Ecto neural progenitor cell (in vitro differentiated cells): ENCODE measurements around the gene C6orf132.
A peak's percentile ranks its signal among the peaks of the same experiment; 100 is the strongest.

ENCODE experiments used
- DNase-seq: peaks from one replicate; pipeline ENCODE4 v3.0.0-alpha.2; 2018; ENCODE audit warnings: low spot score

C6orf132 gene

DNA sequence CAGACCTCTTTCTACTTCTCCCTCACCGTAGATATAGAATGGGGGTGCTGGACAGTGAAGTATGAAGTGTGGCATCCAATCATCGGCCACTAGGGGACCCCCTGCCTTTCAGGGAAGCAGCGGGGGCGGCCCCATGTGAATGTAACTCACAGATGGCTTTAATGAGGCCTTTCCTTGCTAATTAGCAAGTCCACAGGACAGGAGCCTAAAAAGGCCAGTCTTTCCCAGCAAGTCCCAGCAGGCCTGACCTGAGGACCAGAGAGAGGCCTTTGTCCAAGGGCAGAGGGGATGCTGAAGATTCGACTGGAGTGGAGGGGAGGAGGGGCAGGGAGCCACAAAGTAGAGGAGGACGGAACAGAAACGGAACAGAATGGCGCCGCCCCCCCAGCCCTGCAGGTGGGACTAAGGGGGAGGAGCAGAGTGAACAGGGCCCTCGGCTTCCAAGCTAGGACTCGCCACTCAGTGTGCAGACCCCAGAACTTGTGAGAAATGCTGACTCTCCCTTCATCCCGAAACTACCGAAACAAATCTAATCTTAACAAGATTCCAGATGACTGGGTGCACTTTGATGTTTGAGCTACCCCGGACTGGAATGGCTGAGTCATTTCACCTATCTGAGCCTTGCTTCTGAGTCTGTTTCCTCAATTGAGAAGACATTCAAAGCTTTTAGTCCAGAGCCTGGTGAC, 5.8 kb downstream of the C6orf132 start:
- peak; percentile 78 for DNase-seq

- DNase-seq: no peak
Measured at GRCh38 chr6:42135722-42136121, 6.7 kb downstream of the C6orf132 start.

GRCh38 chr6:42135161-42135560, 7.3 kb downstream of the C6orf132 start:
- DNase-seq: no peak

GRCh38 chr6:42133926-42134325, 8.5 kb downstream of the C6orf132 start:
- DNase-seq: no peak

DNA sequence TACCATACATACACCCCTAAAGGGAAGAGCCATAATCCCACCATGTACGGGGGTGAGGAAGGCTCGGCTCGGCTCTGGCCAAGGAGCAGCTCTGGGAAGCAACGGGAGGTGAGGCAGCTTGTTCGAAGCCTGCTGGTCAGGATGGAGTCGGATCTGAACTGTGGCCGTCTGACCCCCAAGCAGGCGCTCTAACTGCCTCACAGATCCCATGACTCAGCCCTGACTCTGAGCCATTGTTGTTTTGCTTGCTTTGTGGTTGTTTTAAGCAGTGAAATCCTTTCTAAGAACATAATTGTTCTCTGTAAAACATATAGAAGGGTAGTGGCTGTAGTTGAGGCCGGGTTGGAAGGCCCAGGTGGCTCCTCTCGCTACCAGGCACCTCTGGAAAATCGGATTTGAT, 10.9 kb downstream of the C6orf132 start:
- DNase-seq: no peak

GRCh38 chr6:42129360-42129676, 13.1 kb downstream of the C6orf132 start:
- DNase-seq: no peak

DNA sequence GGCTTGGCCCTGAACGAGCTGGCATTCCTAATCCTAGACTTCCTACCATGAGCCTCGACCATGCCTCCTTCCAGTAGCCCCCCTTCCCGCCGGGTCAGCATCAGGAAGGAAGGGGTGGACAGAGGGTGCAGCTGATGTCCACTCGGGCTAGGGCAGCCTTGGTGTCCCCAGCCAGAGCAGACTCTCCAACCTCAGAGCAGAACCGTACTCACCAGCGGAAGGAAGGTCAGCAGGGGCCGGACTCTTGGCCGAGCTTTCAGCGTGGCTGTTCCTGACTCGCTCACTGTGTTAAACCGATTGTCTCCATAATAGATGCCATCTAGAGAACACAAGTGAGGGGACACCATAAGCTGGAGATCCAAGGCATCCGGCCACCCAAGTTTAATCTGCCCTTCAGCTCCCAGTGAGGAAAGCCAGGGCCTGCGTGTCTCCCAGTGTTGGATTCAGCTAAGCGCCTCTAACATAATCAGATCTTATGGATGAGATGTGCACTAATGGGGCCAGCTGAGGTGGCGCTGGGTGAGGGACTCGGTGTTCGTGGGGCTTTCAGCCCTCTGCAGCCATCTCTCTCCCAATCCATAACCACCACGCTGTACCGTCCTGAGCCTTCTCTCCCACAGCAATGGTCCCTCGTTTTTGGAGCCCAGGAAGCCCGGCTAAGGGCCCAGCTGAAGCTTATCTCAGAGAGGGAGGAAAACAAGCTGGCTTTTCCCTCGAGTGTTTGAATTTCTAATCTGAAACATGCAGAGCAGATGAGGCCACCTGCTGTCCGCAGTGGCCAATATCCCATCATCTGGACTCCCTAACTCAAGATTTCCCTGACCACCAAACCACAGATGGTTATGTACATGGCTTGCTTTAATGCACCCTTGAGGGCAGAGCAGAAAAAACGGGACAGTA, 13.7 kb downstream of the C6orf132 start:
- no peak for DNase-seq

- DNase-seq: no peak
Measured at GRCh38 chr6:42125663-42126062, 16.8 kb downstream of the C6orf132 start.

GRCh38 chr6:42125231-42125630, 17.2 kb downstream of the C6orf132 start:
- DNase-seq: no peak

GRCh38 chr6:42124223-42124836, 18.1 kb downstream of the C6orf132 start:
- DNase-seq: no peak

DNA sequence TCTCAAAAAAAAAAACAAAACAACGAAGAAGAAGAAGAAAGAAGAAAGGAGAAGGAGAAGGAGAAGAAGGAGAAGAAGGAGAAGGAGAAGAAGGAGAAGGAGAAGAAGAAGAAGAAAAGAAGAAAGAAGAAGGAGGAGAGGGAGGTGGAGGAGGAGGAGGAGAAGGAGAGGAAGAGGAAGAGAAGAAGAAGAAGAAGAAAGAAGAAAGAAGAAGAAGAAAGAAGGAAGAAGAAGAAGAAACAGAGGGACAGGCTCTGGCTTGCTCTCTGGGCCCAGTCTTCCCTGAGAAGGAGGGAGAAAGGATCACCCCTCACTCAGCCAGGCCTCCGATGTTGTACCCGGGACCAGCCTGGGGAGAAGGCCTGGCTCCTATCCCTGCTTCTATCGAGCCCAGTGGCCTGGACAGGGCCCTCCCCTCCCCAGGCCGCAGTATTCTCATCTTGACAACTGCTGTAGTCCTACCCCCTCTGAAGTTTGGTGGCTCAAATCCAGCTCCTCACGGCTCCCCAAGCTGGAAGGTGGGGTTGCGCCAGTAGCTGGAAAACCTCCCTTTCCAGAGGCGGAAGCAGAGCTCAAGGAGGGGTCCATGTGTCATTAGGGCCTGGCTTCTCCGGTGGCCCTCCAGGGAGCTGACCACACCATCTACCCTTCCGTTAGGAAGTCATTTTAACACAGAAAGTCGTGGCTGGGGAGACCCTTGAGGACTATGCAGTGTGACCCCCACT, 18.9 kb downstream of the C6orf132 start:
- no peak for DNase-seq

- DNase-seq: no peak
Measured at GRCh38 chr6:42120895-42121865, 21.2 kb downstream of the C6orf132 start.

DNA sequence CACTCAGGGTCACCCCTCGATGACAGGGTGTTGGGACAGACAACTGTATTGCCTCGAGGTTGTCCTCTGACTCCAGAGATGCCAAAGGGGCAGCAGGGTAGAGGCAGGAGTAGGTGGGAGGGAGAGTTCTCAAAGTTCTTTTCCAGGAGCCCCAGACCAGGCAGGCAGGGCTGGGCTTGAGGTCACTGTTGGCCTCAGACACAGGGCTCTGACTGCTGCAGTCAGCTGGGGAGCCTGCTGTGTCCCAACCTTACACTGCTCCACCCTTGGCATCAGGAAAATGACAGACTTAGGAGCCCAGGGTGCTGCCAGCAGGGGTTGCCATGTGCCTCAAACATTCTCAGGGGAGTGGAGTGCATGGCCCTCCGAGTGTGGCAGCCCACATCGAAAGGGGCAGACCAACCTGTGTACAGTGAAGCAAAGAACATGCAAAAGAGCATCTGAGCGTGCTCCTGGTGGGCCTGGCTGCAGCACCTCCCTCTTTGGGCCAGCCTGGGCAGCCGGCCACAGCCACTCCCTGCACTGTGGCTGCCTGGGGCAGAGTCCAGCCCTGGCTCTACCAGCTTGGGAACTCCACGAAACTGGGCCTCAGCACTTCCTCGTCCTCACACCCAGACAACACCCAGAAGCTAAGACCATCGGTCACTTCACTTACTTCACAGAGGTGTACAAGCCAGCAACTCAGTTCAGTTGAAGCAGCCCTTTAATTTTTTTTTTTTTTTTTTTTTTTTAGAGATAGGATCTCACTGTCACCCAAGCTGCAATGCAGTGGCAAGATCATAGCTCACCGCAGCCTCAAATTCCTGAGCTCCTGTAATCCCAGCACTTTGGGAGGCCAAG, 24.0 kb downstream of the C6orf132 start:
- no peak for DNase-seq

- DNase-seq: no peak
Measured at GRCh38 chr6:42117843-42118161, 24.6 kb downstream of the C6orf132 start.

- DNase-seq: no peak
Measured at GRCh38 chr6:42113936-42114636, 28.3 kb downstream of the C6orf132 start.

DNA sequence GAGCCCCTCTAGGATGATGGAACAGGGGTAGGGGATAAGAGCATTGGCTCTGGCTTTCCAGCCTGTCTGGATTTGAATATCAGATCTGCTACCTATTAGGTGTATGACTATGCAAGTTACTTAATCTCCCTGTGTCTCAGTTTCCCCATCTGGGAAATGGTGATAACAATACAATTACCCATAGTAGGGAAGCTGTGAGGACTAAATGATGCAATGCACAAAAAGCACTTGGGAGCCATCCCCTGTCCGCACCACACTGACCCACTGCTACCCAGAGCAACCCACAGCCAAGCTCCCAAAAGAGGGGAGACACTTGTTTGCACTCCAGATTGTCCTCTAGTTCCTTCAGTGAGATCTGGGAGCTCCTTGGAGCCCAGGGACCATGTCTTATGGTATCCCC, 30.1 kb downstream of the C6orf132 start:
- no peak for DNase-seq

DNA sequence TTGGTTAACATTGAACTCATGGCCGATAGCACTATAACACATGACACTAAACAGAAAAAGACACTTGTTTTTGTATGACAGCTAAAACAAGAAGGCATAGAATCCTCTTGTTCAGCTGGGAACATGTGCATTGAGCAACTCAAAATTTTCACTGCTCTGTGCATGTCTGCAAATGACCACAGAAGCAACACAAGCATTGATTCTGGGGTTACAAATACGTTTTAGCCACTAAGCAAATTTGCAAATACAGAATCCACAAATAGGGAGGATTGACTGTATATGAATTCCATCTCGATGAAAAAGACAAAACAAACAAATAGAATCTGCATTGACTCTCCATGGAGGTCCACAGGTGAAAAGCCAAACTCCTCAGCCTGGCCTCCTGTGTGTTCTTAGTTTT, 31.7 kb downstream of the C6orf132 start:
- DNase-seq: no peak

- DNase-seq: no peak
Measured at GRCh38 chr6:42108071-42108470, 34.3 kb downstream of the C6orf132 start.

DNA sequence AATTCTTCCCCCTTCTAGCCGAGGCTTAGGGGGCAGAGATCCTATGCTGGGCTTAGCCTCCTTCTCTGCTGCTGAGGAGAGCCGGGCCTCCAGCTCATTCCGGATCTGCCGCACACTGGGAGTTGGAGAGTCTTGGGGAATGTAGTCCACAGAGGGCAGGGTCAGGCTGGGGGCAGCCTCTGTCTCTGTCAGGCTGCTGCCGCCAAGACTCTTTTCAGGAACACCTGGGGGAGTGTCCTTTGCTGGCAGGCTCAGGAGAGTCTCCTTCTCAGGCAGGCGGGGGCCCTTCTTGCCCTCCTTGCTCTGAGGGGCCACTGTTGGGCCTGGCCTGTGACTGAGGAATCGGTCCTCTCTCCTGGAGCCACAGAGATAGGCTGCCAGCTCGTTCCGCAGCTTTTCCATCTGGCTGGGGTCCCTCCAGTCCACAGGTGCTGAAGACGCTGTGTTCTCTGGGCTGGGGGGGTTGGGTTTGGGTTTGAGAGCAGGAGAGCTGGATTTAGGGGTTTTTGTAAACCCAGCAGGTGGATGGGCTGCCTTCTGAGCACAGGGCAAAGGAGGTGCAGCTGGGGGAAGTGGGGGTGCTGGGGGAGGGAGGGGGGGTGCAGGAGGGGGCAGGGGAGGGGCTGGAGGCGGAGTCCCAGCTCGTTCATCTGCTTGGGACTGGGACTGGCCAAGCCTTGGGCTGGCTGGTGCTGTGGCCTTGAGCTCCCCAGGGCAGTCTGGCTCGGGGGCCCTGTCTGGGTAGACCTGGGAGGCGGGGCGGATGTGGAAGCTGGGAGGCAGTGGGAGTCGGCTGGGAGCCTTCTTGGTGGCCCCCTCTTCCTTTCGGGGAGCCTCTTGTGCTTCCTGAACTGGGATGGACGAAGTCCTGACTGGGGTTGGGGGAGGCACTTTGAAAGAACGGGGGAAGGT, 36.1 kb downstream of the C6orf132 start:
- no peak for DNase-seq
